Thyroid gland (tissue), 4 donors: ENCODE measurements around the gene PCDHA11. TPM values are rescaled to one million over a fixed set of nuclear protein-coding genes. Genes with fewer than 3 reads are reported as not detected.
"Not testable (repeated sequence)": the region's sequence is repeated elsewhere in the genome, so short reads cannot be mapped to it uniquely, and the experiment has no call there.

Experiments used
- DNase-seq, 2 donors: peaks; one replicate each; pipeline ENCODE4 v3.0.0-alpha.2; 2019
- H3K27ac ChIP-seq, 3 donors: fragments of 200-600 bp; sonication (generic); 1 replicate in 2 of 3; 2 replicates in 1 of 3; pipeline ENCODE4 v1.5.1; 2016 to 2019; ENCODE audit warnings: mild to moderate bottlenecking in 1 of 3, moderate library complexity in 1 of 3
- H3K27me3 ChIP-seq: fragments of 200-600 bp; sonication (generic); one replicate; pipeline ENCODE4 v1.5.1; 2019
- H3K36me3 ChIP-seq, 2 donors: fragments of 200-600 bp; sonication (generic); one replicate each; pipeline ENCODE4 v1.5.1; 2016 to 2019
- H3K4me1 ChIP-seq, 2 donors: fragments of 200-600 bp; sonication (generic); one replicate each; pipeline ENCODE4 v1.5.1; 2017 to 2019
- H3K4me3 ChIP-seq, 3 donors: fragments of 200-600 bp; sonication (generic); replicated peaks in 1 of 3; 1 replicate in 2 of 3; 2 replicates in 1 of 3; pipeline ENCODE4 v1.5.1; 2016; ENCODE audit warnings: mild to moderate bottlenecking in 1 of 3
- H3K9me3 ChIP-seq: fragments of 200-600 bp; sonication (generic); one replicate; pipeline ENCODE4 v1.5.1; 2017
- CTCF ChIP-seq, 6 experiments: fragments of 200-600 bp in 3 of 6; fragments of 450-650 bp in 3 of 6; sonication (generic) in 3 of 6; IDR thresholded peaks; one replicate each; pipeline ENCODE4 v1.5.1; 2016 to 2019; ENCODE audit warnings: antibody characterized with exemption in 6 of 6, mild to moderate bottlenecking in 2 of 6, inconsistent platforms in 1 of 6, moderate library complexity in 1 of 6
- POLR2A ChIP-seq, 2 donors: fragments of 450-650 bp; IDR thresholded peaks; one replicate each; pipeline ENCODE4 v1.6.1; 2017; ENCODE audit warnings: antibody characterized with exemption in 2 of 2, mild to moderate bottlenecking in 2 of 2, moderate library complexity in 1 of 2
- WGBS, 2 donors: methylation state at CpG; one replicate each; pipeline ENCODE4 v1.1.5; 2017; 5-methylcytosine and 5-hydroxymethylcytosine counted together
- intact Hi-C: fragments of 100-400 bp; cut with DNase I; formaldehyde crosslinking; loops from one replicate; pipeline ENCODE4 v1.15.1; 2023
- total RNA-seq, 4 donors: library from RNA; depleted of rRNA; stranded (reverse); fragments of >200 nt; gene quantifications; one replicate each; pipeline ENCODE4 v1.2.3, GENCODE V29; 2016

The PCDHA11 gene, protein sequence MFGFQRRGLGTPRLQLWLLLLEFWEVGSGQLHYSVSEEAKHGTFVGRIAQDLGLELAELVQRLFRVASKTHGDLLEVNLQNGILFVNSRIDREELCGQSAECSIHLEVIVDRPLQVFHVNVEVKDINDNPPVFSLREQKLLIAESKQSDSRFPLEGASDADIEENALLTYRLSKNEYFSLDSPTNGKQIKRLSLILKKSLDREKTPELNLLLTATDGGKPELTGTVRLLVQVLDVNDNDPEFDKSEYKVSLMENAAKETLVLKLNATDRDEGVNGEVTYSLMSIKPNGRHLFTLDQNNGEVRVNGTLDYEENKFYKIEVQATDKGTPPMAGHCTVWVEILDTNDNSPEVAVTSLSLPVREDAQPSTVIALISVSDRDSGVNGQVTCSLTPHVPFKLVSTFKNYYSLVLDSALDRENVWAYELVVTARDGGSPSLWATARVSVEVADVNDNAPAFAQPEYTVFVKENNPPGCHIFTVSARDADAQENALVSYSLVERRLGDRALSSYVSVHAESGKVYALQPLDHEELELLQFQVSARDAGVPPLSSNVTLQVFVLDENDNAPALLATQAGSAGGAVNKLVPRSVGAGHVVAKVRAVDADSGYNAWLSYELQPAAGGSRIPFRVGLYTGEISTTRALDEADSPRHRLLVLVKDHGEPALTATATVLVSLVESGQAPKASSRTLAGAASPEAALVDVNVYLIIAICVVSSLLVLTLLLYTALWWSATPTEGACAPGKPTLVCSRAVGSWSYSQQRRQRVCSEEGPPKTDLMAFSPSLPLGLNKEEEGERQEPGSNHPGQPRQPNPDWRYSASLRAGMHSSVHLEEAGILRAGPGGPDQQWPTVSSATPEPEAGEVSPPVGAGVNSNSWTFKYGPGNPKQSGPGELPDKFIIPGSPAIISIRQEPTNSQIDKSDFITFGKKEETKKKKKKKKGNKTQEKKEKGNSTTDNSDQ
- total RNA-seq: 1 to 10 TPM; 1.8 to 4.2 (median 2.1) TPM

DNA sequence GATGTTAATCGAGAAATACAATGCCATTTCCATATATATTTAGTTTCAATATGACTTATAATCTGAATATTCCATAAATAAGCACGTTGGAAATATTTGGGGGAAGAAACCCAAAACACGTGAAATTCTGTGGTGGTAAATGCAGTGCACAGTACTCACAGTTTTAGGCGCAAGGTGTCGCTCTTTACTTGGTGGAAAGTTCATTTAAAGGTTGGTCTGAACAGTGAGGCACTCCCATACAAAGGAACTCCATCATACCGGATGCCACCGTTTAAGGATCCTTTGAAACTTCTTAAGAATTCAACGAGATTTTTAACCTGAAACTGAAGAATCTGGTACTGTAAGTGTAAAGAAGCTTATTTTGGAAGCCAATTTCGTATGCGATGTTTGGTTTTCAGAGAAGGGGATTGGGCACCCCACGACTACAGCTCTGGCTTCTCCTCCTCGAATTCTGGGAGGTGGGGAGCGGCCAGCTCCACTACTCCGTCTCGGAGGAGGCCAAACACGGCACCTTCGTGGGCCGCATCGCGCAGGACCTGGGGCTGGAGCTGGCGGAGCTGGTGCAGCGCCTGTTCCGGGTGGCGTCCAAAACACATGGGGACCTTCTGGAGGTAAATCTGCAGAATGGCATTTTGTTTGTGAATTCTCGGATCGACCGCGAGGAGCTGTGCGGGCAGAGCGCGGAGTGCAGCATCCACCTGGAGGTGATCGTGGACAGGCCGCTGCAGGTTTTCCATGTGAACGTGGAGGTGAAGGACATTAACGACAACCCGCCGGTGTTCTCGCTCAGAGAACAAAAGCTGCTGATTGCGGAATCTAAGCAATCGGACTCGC is at the start of gene PCDHA11:
PCDHA11 (plus strand) TSS at position 237 of the 834 bp plus-strand sequence; CDS start at position 384, 147 bp downstream.
- no peaks in the 10 kb centered on the region for H3K27me3 ChIP-seq
- intact Hi-C loops: no loop called here

GRCh38 chr5:140821375-140822280 is 47.1 kb upstream of the PCDHA11 start, which contains the start of gene PCDHA5:
TSS of gene PCDHA5 (plus strand) at chr5:140821613.
- intact Hi-C loops: no loop called here
- no peaks in the 10 kb centered on the region for H3K27me3 ChIP-seq
- H3K9me3 ChIP-seq: no peaks in the 10 kb centered on the region
- H3K36me3 ChIP-seq: no peaks in the 10 kb centered on the region
- DNase-seq: peak; percentile 25 to 46
- TF ChIP-seq POLR2A (IDR thresholded peaks at IDR 0.05) (no peak), CTCF (IDR thresholded peaks at IDR 0.05) (peak in 3 of 6 experiments; percentile 20 to 60 (median 27))
- H3K4me3 ChIP-seq: no peak within 1 kb of the TSS
- 25 to 26% methylated on average over 37 to 38 of the region's 39 CpGs for WGBS, 2 donors
- H3K27ac ChIP-seq: no peak within 1 kb of the TSS
- no peaks in the 10 kb centered on the region for H3K4me1 ChIP-seq

More for the DNA sequence above, at the start of gene PCDHA11:
- Histone ChIP-seq H3K9me3 (no peaks in the 10 kb centered on the region), H3K4me1 (no peaks in the 10 kb centered on the region), H3K36me3 (no peaks in the 10 kb centered on the region), H3K27ac (no peak within 1 kb of the TSS), H3K4me3 (peak within 1 kb of the TSS in 1 of 3 donors; percentile 5)
- TF ChIP-seq CTCF (IDR thresholded peaks at IDR 0.05): peak in 5 of 6 experiments; percentile 9 to 44 (median 31)
- TF ChIP-seq POLR2A (IDR thresholded peaks at IDR 0.05): no peak
- DNase-seq: no peak
- WGBS, 2 donors: 16 to 19% methylated on average over 40 to 41 of the region's 41 CpGs

GRCh38 chr5:140822281-140822629 is 46.5 kb upstream of the PCDHA11 start:
- 24 to 25% methylated on average over 6 of the region's 6 CpGs for WGBS, 2 donors
- Histone ChIP-seq H3K27ac (no peak overlapping the region), H3K9me3 (no peaks in the 10 kb centered on the region), H3K4me1 (no peaks in the 10 kb centered on the region), H3K27me3 (no peaks in the 10 kb centered on the region), H3K4me3 (no peak overlapping the region), H3K36me3 (no peaks in the 10 kb centered on the region)
- intact Hi-C loops: no loop called here
- TF ChIP-seq POLR2A (IDR thresholded peaks at IDR 0.05): no peak
- TF ChIP-seq CTCF (IDR thresholded peaks at IDR 0.05): peak in 1 of 6 experiments; percentile 1
- DNase-seq: no peak

GRCh38 chr5:140822969-140823368 is 45.8 kb upstream of the PCDHA11 start:
- H3K27me3 ChIP-seq, H3K4me3 ChIP-seq, DNase-seq, H3K4me1 ChIP-seq, H3K27ac ChIP-seq, intact Hi-C loops, H3K9me3 ChIP-seq, H3K36me3 ChIP-seq: not testable (repeated sequence)
- WGBS, 2 donors: 16 to 62% methylated on average over 2 to 11 of the region's 48 CpGs
